ENCODE data around the gene DHRS2. TPM values are rescaled to one million over a fixed set of nuclear protein-coding genes. Genes with fewer than 3 reads are reported as not detected.
A peak's percentile ranks its signal among the peaks of the same experiment; 100 is the strongest.

The DHRS2 gene
- total and polyA plus RNA-seq, 2 of the 13 experiments (the other 11 are each of a cell fraction or from before 2014, with no cell fraction given), result 1,621 to 3,021 TPM

- no peak for TF ChIP-seq ZNF747 (CRISPR knock-in tag; IDR thresholded peaks at IDR 0.05; ENCODE audit: borderline replicate concordance)
- TF ChIP-seq ZBTB3 (CRISPR knock-in tag; IDR thresholded peaks at IDR 0.05; ENCODE audit: borderline replicate concordance, low read depth), result no peak
- TF ChIP-seq RARA (CRISPR knock-in tag; IDR thresholded peaks at IDR 0.05), result 0 out of 2 replicates have a peak, but pooled peaks have one; percentile 21
Measured at GRCh38 chr14:23618415-23618988, 17.7 kb upstream of the DHRS2 start (continued).

GRCh38 chr14:23620177-23620702 lies 15.9 kb upstream of the DHRS2 start:
- no peaks in the 10 kb centered on the region for H3K79me2 ChIP-seq (ENCODE audit: insufficient read depth, low read length)
- CTCF ChIA-PET (ENCODE audit: low intra/inter-chr PET ratio, low total read pairs), result interaction anchor here (4.0 kb wide), 1 partner anchor 12 kb away, joined by 14 read pairs; no protein-coding TSS in a partner anchor
- H3K36me3 ChIP-seq (replicated peaks in 1 of 2; ENCODE audit: control insufficient read depth in 1 of 2, insufficient read depth in 2 of 2, low read length in 2 of 2), result no peaks in the 10 kb centered on the region
- peaks cover 21% of the 10 kb centered on the region for H3K9me3 ChIP-seq (ENCODE audit: low read length)
- no peaks in the 10 kb centered on the region for H3K27me3 ChIP-seq (ENCODE audit: control insufficient read depth in 1 of 2, insufficient read depth in 2 of 2, low read length in 2 of 2)
- H3K4me3 ChIP-seq (replicated peaks in 1 of 3; ENCODE audit: insufficient read depth in 1 of 3, low read depth in 2 of 3, low read length in 3 of 3), result no peak overlapping the region
- no peak for FAIRE-seq
- WGBS (ENCODE audit: low lambda C conversion rate), result 94% methylated on average over 3 of the region's 3 CpGs
- DNase-seq (ENCODE audit: low spot score), result no peak
- POLR2A ChIA-PET, result interaction anchor here (1.0 to 5.4 kb wide), 5 partner anchors 9 to 20 kb away, joined by 3 to 70 read pairs (median 3); no protein-coding TSS in a partner anchor
- H3K4me1 ChIP-seq (ENCODE audit: insufficient read depth, low read length), result peaks cover 56% of the 10 kb centered on the region
- in situ Hi-C loops (cut with HindIII; ENCODE audit: extremely low pct_ligation_motif_present, low pct_unique_long_range_greater_than_20kb), result no loop called here
- H2AFZ ChIP-seq (ENCODE audit: low read length), result no peak overlapping the region
- H3K27ac ChIP-seq (ENCODE audit: extremely low read length, insufficient read depth, low read length), result no peak overlapping the region
- no peak overlapping the region for H3K4me2 ChIP-seq (ENCODE audit: low read depth, low read length)
- H3K9ac ChIP-seq (ENCODE audit: insufficient read depth, low read depth, low read length), result no peak overlapping the region
- BruUV-seq (replicated peaks), result no TSS peak
- intact Hi-C loops (cut with micrococcal nuclease; ENCODE audit: unreplicated experiment), result no loop called here
- H4K20me1 ChIP-seq (ENCODE audit: insufficient read depth, low read length), result no peaks in the 10 kb centered on the region
- no peak for ATAC-seq
- TF ChIP-seq ZNF547 (CRISPR knock-in tag; IDR thresholded peaks at IDR 0.05) (0 out of 2 replicates have a peak, but pooled peaks have one; percentile 21), TFE3 (CRISPR knock-in tag; IDR thresholded peaks at IDR 0.05) (no peak), ZNF446 (CRISPR knock-in tag; IDR thresholded peaks at IDR 0.05) (no peak), FOXJ3 (CRISPR knock-in tag; IDR thresholded peaks at IDR 0.05; ENCODE audit: borderline replicate concordance) (no peak), REL (CRISPR knock-in tag; conservative IDR thresholded peaks at IDR 0.05) (no peak), SPEN (CRISPR knock-in tag; IDR thresholded peaks at IDR 0.05; ENCODE audit: low read depth) (no peak), ZNF747 (CRISPR knock-in tag; IDR thresholded peaks at IDR 0.05; ENCODE audit: borderline replicate concordance) (no peak), FOSL2 (CRISPR knock-in tag; IDR thresholded peaks at IDR 0.05) (no peak), MBD4 (IDR thresholded peaks at IDR 0.05; ENCODE audit: borderline replicate concordance, low read length) (no peak), ZNF646 (CRISPR knock-in tag; IDR thresholded peaks at IDR 0.05) (no peak), ZFP37 (CRISPR knock-in tag; IDR thresholded peaks at IDR 0.05; ENCODE audit: borderline replicate concordance) (no peak), ZNF766 (CRISPR knock-in tag; IDR thresholded peaks at IDR 0.05; ENCODE audit: borderline replicate concordance) (no peak), ZNF549 (CRISPR knock-in tag; IDR thresholded peaks at IDR 0.05) (no peak)

All from HepG2 (cell line).